Measurements from ENCODE around the gene CSRNP2. TPM values are rescaled to one million over a fixed set of nuclear protein-coding genes. Genes with fewer than 3 reads are reported as not detected.

Gene CSRNP2
- total RNA-seq, 4 donors from 2014 or later, result 19.1 to 35.0 (median 28.3) TPM

GRCh38 chr12:51013441-51013840 is 70.0 kb downstream of the CSRNP2 start:
- Histone ChIP-seq H3K9me3 (no peaks in the 10 kb centered on the region), H3K27ac (no peak overlapping the region), H3K4me1 (peaks cover 0 to 8% (median 0%) of the 10 kb centered on the region in 3 donors), H3K36me3 (peaks cover 0 to under 1% of the 10 kb centered on the region in 2 donors), H3K27me3 (no peaks in the 10 kb centered on the region), H3K4me3 (no peak overlapping the region)
- WGBS, 2 donors (ENCODE audit: low coverage in 1 of 2), result 92 to 99% methylated on average over 6 to 7 of the region's 7 CpGs
- TF ChIP-seq POLR2A (IDR thresholded peaks at IDR 0.05), result no peak
- no peak for TF ChIP-seq CTCF (IDR thresholded peaks at IDR 0.05)
- TF ChIP-seq POLR2AphosphoS5 (IDR thresholded peaks at IDR 0.05), result no peak
- no peak for TF ChIP-seq EP300 (IDR thresholded peaks at IDR 0.05)
- ATAC-seq, result no peak

DNA sequence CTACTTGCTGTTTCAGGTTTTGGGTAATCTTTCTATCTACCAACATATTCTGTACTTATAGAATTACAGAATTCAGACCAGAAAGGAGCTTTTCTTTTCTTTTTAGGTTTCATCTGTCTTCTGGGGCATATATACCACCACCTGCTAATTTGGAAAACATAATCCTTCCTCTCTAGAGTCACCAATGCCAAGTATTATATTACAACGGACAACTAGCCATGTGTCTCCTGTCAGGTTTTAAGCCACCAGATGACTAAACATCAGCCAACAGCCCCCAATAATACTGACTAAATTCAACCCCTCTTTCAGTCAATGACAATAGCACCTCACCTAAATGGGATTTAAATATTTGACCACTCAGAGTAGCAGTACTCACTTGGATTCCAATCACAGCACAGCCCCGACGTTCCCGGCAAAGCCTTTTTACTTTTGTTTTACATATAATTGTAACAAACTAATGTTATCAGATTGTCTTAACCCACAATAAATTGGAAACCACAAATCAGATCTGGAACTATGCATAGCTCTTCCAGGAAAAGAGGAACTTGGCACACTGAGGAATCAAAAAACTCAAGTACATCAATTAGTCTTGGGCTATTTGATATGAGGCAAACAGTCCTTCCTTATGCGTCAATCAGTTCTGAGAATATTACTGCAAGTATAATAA is 70.7 kb downstream of the CSRNP2 start:
- peaks cover 0 to 8% (median 0%) of the 10 kb centered on the region in 3 donors for H3K4me1 ChIP-seq
- H3K9me3 ChIP-seq, result no peaks in the 10 kb centered on the region
- WGBS, 2 donors (ENCODE audit: low coverage in 1 of 2), result 73 to 75% methylated on average over 5 of the region's 5 CpGs
- no peaks in the 10 kb centered on the region for H3K27me3 ChIP-seq
- H3K36me3 ChIP-seq, result peaks cover 0 to 7% of the 10 kb centered on the region in 2 donors
- H3K27ac ChIP-seq, result no peak overlapping the region
- H3K4me3 ChIP-seq, result no peak overlapping the region
- no peak for TF ChIP-seq EP300 (IDR thresholded peaks at IDR 0.05)
- TF ChIP-seq POLR2A (IDR thresholded peaks at IDR 0.05), result no peak
- TF ChIP-seq POLR2AphosphoS5 (IDR thresholded peaks at IDR 0.05), result no peak
- TF ChIP-seq CTCF (IDR thresholded peaks at IDR 0.05), result no peak
- ATAC-seq, result no peak

DNA sequence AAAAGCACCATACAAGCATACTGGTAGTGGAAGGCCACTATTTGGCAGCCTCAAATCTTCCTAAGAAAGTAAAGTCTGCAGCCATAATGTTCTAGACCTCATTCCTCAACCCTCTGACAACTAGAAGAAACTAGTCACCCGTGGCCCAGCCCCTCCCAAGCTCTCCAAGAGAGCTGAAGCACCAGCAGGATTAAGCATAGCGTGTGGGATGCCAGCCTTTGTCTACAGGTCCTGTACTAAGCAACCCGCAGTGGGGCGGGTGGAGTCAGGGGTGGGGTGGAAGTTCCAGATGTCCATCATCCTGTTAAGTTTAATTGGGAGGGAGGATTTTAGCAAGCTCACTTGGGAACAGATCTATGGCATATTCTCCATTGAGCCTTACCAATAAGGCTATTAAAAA is 71.4 kb downstream of the CSRNP2 start:
- 94 to 100% methylated on average over 1 to 4 of the region's 4 CpGs for WGBS, 2 donors (ENCODE audit: low coverage in 1 of 2)
- no peaks in the 10 kb centered on the region for H3K27me3 ChIP-seq
- H3K9me3 ChIP-seq, result no peaks in the 10 kb centered on the region
- H3K27ac ChIP-seq, result no peak overlapping the region
- H3K4me3 ChIP-seq, result no peak overlapping the region
- peaks cover 0 to 14% of the 10 kb centered on the region in 2 donors for H3K36me3 ChIP-seq
- TF ChIP-seq POLR2AphosphoS5 (IDR thresholded peaks at IDR 0.05), result no peak
- TF ChIP-seq POLR2A (IDR thresholded peaks at IDR 0.05), result no peak
- no peak for TF ChIP-seq EP300 (IDR thresholded peaks at IDR 0.05)
- no peak for TF ChIP-seq CTCF (IDR thresholded peaks at IDR 0.05)
- H3K4me1 ChIP-seq, result peaks cover 0 to 8% (median 0%) of the 10 kb centered on the region in 3 donors
- no peak for ATAC-seq

Small RNA genes within 50 kb of the gene (small RNA-seq; reads per million reads assigned to genes)
- gene RNU6-1273P, result 0 reads per million in 4 donors
- gene RNU6-87P, result 0 reads per million in 4 donors

Other genes starting within 250 kb of the CSRNP2 start
- gene TMPRSS12, start 240.7 kb downstream of the CSRNP2 start, total RNA-seq, result not detected
- gene HIGD1C, start 131.1 kb downstream of the CSRNP2 start, total RNA-seq, result not detected
- 10 to 100 TPM; 24.9 to 47.1 (median 32.4) TPM for gene SLC11A2, start 57.2 kb downstream of the CSRNP2 start, total RNA-seq
- 10 to 100 TPM; 30.2 to 49.7 (median 42.6) TPM for gene LETMD1, start 35.3 kb downstream of the CSRNP2 start, total RNA-seq
- gene TFCP2, start 89.5 kb upstream of the CSRNP2 start, total RNA-seq, result 10 to 100 TPM; 12.3 to 16.6 (median 14.2) TPM
- 10 to 100 TPM; 12.6 to 33.9 (median 17.9) TPM for gene POU6F1, start 134.5 kb upstream of the CSRNP2 start, total RNA-seq
- 100 to 1,000 TPM; 261 to 337 (median 311) TPM for gene DAZAP2, start 155.2 kb upstream of the CSRNP2 start, total RNA-seq
- 1 to 10 TPM; 1.2 to 8.0 (median 3.6) TPM for gene SMAGP, start 186.8 kb upstream of the CSRNP2 start, total RNA-seq
- 1 to 10 TPM in 3 of 4 donors, under 1 TPM in 1; 0.62 to 5.4 (median 2.0) TPM for gene BIN2, start 240.6 kb upstream of the CSRNP2 start, total RNA-seq